HG03139 (cell line): ENCODE data around the gene CCDC27.
"Not testable (repeated sequence)": the region's sequence is repeated elsewhere in the genome, so short reads cannot be mapped to it uniquely, and the experiment has no call there.

Experiments used
- ATAC-seq: cut with Tn5 transposase; IDR thresholded peaks from one replicate; pipeline ENCODE4 v1.9.1; 2021; ENCODE audit not compliant: unreplicated experiment

Gene CCDC27

DNA sequence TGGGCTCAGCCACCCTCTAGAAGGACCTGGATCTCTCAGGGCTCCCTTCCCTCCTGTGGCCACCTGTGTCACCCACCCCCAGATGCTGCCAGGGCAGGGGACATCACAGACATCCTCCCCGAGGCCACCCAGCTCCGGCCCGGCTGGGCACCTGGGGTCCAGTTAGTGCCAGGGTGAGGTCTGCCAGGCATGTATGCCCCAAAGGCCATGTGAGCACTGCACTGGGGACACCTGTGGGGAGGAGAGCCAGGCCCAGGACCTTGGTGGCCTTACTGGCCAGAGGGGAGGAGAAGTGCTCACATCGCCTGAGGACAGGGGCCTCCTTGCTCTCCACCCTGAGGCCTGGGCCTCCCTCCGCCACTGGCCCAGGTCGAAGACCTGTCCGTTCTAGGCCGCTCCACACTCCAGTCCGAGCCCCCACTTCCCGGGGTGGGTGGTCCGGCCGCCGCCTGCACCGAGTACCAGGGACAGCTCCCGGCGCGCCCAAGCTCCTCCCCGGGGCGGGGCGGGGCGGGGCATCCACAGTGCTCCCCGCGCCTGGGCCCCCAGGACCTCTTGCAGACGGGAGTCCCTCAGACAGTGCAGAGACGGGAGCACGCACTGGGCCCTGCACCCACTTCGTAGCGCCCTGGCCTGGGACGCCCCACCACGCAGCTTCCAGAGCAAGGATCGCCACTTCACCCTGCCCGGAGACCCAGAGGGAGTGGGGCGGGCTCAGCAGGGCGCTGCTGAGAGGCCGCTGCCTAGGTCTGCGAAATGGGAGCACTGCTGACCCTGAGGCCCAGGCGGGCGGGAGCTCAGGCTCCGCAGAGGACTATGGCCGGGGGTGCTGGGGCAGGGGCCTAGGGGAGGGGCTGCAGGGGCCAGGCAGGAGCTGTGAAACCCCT, 34.3 kb upstream of the CCDC27 start:
- no peak for ATAC-seq

DNA sequence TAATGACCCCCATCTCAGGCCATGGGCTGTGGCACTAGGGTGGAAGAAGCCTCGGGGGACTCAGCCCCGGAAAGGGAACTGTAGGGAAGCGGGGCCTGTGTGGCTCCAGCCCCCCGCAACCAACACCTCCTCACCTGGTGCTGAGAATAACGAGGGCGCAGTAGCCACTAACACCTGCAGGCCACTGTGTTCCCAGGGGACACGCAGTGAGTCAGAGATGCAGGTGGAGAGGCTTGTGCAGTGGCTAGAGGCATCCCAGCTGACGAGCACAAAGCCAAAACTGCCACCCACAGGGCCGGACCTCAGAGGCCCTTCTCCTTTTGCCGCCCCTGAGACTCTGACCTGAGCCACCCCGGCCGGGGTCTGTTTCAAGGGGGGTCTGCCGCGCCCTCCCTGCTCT, 33.5 kb upstream of the CCDC27 start:
- no peak for ATAC-seq

DNA sequence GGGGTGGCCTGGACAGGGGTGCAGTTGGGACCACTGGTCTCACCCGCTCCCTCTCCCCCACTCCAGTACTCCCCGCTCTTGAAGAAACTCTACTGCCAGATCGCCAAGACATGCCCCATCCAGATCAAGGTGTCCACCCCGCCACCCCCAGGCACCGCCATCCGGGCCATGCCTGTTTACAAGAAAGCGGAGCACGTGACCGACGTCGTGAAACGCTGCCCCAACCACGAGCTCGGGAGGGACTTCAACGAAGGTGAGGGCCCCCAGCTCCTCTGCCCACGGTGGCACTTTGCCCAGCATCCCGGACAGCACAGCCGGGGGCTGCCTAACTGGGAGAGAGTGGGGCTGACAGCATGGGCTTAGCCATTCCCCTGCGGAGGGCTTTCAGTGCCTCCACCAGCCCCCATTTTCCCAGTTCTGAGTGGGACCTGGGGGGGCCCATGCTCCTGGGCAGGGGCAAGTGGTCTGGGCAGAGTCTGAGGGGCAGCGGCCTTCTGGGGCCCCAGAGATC, 30.2 kb upstream of the CCDC27 start:
- no peak for ATAC-seq

DNA sequence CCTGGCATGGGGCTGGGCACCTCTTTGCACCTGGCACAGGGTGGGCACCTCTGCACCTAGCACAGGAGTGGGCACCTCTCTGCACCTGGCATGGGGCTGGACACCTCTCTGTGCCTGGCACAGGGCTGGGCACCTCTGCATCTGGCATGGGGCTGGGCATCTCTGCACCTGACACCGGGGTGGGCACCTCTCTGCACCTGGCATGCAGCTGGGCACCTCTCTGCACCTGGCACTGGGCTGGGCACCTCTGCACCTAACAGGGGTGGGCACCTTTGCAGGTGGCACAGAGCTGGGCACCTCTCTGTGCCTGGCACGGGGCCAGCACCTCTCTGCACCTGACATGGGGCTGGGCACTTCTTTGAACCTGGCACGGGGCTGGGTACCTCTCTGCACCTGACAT, 29.4 kb upstream of the CCDC27 start:
- ATAC-seq = no peak

DNA sequence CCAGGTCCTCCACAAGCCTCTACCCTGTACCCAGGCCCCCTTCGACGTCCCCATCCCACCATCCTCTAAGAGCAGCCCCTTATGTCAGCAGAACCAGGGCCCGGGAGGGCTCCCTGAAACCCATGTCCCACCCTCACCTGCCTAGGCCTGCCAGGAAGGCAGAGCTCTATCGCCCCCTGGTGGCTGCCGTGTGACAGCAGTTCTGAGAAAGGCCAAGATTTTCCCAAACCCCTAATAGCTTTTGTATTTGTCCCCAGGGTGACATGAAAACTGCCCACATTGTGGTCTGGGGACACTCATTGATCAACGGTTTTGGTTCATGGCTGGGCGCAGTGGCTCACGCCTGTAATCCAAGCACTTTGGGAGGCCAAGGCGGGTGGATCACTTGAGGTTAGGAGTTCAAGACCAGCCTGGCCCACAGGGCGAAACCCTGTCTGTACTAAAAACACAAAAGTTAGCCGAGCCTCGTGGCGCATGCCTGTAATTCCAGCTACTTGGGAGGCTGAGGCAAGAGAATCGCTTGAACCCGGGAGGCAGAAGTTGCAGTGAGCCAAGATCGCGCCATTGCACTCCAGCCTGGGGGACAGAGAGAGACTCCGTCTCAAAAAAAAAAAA, 27.7 kb upstream of the CCDC27 start:
- ATAC-seq = not testable (repeated sequence)

DNA sequence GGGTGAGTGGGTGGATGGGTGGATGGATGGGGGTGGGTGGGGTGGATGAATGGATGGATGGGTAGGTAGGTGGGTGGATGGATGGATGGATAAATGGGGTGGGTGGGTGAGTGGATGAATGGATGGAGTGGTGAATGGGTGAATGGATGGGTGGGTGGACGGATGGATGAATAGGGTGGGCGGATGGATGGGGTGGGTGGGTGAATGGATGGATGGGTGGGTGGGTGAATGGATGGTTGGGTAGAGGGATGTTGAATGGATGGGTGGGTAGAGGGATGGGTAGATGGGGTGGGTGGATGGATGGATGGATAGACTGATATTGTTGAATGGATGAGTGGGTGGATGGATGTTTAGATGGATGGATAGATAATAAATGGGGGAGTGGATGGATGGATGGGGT, 26.9 kb upstream of the CCDC27 start:
- ATAC-seq = no peak

DNA sequence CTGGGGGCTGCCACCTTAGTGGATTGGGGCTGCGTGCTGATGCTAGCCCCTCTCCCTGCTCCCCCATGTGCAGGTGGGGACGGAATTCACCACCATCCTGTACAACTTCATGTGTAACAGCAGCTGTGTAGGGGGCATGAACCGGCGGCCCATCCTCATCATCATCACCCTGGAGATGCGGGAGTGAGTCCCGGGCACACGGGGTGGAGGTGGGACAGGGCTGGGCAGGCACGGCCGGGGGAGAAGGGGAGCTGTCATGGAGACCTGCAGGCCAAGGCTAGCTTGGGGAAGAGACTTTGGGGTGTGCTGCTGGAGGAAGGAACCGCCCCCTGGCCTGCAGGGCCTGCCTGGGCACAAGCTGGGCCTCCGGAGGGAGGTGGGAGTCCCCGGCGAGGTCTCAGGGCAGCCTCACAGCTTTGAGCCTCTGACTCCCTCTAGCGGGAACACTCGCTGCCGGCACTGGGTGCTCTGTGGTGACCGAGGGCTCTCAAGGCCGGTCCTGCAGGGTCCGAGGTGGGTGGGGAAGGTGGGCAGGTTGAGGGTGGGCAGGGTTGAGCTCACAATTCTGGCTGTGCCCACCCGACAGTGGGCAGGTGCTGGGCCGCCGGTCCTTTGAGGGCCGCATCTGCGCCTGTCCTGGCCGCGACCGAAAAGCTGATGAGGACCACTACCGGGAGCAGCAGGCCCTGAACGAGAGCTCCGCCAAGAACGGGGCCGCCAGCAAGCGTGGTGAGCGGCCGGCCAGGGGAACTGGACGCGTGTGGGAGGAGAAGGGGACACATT, 25.0 kb upstream of the CCDC27 start:
- ATAC-seq = no peak

DNA sequence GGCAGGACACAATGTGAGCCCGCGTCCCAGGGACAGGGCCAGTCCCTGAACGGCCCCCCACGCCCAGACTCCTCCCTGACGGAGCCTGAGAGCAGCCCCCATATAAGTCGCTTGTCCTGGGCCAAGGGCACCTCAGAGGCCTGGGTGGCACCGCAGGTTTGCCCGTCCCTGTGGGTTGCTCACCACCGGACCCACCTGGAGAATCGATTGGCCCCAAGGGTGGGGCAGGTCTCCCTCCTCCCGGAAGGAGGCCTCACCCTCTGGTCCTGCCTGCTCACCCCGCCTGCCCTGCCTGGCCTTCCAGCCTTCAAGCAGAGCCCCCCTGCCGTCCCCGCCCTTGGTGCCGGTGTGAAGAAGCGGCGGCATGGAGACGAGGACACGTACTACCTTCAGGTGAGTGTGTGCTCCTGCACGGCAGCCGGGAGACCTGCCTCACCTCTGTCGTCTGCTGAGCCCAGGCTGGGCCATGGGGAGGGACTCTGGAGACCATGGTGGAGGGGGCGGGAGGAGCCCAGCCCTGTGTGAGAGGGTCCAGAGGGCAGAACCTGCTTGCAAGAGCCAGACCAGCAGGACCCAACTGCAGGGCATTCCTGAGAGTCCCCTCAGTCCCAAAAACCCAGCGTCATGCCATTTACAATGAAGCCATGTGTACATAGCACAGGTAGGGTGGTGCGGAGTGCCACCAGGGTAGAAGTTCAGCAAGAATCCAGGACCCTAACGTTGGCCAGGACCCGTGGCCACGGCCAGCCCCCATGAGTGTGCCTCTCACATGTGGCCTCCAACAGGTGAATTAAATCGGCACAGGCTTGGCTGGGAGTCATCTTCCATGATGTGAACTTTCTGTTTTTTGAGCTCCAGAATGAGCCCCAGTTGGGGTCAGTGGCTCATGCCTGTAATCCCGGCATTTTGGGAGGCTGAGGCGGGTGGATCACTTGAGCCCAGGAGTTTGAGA, 24.1 kb upstream of the CCDC27 start:
- ATAC-seq = no peak

DNA sequence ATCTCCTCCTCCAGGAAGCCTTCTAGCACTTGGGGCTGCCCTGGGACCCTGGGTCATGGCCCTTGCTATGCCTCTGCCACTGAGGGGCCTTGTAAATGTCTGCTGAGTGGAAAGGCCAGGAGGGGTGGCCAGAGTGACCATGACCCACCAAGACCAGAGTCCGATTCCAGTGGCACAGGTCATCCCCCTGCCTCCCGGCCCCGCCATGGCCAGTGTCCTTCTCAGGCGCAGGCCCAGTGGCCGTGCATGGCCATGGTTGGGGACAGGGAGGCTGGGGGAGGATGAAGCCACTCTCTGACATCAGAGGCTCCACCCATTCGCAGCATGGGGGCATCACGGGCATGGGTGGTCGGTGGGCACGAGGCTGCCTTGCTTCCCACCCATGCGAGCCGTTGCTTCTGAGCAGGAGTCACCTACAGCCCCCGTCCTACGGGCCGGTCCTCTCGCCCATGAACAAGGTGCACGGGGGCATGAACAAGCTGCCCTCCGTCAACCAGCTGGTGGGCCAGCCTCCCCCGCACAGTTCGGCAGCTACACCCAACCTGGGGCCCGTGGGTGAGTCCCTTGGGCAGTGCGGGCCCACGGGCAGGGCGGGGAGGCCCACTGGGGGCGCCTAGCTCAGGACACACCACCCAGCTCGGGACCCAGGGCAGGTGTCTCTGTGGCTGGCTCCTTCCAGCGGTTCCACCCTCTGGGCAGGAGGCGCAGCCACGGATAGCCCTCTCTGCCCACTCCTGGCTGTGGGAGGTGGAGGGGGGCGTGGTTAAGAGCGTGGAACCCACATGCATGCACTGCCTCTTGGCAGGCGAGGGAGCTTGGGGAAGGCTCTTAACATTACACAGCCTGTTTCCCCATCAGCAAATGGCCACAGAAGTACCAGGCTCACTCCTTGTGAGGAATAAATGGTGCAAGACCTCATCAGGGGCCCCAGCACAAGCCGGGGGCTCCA, 22.4 kb upstream of the CCDC27 start:
- no peak for ATAC-seq

DNA sequence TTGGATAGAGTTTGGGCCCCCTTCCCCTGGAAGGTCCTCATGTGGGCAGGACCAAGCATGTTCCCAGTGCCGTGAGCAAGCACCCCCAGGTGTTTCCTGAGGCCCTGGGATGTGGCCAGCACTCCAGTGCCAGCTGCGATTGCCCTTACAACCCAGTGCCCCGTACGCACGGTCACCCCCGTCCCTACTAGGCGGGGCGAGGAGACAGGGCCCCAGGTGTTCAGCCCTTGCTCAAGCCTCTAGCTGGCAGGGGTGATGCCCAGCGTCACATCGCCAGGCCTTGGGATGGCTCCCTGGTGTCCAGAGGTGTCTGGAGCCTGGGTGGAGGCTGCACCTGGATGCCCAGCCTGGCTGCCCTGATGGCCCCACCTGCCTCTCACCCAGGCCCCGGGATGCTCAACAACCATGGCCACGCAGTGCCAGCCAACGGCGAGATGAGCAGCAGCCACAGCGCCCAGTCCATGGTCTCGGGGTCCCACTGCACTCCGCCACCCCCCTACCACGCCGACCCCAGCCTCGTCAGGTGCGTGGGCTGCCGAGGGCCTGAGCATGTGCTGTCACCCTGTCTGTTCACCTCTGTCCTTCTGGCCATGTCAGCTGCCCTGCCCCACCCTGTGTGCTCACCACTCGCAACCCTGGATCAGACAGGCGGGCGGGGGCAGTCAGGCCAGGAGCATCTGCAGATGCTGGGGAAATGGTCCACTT, 21.6 kb upstream of the CCDC27 start:
- ATAC-seq = no peak

DNA sequence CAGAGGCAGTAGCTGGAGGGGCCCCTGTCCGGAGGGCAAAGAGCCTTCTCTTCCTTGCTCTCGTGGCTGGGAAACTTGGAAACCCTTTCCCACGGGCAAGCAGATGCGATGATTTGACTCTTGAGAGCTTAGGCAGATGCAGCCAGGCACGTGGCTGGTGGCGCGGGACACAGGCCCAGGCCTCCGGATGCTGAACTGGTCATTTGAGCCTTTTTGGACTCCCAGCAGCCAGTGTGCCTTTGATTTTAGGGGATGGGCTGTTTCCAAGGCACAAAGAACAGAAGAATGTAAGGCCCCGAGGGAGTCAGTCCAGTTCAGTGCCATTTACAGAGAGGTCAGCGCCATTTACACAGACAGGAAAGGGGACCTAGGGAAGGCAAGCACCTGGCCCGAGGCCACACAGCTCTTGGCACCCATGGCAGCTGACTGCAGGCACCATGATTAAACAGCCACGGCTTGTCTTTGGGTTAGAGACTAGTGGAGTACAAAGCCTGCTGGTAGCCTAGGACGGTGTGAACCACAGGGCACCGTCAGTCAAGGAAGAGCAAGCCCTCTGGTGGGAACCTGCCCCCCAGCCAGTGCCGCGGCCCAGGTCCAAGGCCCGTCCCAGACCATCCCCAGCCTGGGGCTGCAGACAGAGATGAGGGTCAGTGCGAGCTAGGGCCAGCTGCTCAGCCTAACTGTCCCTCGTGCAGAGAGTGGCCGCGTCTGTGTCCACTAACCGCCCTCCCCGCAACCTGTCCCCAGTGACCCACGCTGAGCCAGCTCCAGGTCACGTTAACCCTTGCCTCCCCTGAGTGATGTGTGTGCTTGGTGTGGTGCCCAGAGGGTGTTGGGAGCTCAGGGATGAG, 20.4 kb upstream of the CCDC27 start:
- no peak for ATAC-seq

DNA sequence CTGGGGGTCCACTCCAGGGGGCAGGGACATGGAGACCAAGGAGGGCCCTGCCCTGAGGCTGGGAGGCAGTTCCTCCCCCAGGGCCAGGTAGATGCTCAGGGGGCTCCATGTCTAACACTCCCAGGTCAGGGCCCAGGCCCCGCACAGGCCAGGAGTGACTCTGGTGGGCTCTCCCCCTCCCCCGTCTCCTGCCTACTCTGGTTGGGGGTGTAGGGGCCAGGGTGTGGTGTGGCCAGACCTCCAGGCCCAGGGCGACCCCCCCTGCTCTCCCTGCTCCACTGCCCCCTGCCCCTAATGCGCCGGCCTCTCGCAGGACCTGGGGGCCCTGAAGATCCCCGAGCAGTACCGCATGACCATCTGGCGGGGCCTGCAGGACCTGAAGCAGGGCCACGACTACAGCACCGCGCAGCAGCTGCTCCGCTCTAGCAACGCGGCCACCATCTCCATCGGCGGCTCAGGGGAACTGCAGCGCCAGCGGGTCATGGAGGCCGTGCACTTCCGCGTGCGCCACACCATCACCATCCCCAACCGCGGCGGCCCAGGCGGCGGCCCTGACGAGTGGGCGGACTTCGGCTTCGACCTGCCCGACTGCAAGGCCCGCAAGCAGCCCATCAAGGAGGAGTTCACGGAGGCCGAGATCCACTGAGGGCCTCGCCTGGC, 19.7 kb upstream of the CCDC27 start:
- ATAC-seq = no peak

DNA sequence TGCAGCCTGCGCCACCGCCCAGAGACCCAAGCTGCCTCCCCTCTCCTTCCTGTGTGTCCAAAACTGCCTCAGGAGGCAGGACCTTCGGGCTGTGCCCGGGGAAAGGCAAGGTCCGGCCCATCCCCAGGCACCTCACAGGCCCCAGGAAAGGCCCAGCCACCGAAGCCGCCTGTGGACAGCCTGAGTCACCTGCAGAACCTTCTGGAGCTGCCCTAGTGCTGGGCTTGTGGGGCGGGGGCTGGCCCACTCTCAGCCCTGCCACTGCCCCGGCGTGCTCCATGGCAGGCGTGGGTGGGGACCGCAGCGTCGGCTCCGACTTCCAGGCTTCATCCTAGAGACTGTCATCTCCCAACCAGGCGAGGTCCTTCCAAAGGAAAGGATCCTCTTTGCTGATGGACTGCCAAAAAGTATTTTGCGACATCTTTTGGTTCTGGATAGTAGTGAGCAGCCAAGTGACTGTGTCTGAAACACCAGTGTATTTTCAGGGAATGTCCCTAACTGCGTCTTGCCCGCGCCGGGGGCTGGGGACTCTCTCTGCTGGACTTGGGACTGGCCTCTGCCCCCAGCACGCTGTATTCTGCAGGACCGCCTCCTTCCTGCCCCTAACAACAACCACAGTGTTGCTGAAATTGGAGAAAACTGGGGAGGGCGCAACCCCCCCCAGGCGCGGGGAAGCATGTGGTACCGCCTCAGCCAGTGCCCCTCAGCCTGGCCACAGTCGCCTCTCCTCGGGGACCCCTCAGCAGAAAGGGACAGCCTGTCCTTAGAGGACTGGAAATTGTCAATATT, 19.0 kb upstream of the CCDC27 start:
- no peak for ATAC-seq

DNA sequence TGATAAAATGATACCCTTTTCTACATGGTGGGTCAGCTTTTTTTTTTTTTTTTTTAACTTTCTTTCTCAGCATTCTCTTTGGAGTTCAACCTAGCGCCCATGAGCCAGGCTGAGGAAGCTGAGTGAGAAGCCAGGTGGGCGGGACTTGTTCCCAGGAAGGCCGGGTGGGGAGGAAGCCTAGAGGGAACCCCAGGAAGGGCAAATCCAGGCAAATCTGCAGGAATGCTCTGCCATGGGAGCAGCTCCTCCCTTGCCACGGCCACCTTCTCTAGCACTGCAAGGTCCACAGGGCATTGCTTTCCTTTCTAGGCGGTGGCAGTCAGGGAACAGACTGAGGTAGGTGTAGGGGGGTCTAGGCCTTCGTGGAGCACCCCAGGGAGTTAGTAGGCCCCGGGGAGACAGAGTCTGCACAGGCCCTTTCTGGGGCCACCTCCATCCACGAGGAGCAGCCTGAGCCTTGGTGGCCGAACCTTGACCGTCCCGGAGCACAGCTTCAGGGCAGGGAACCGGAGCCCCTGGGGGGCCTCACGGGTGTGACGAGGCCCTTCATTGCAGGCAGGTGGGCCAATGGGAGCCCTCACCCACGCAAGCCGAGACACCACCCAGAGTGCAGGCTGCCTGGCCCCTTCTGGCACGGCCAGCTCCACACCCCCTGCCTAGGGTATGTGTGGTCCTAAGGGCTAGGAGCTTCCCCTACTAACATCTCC, 18.2 kb upstream of the CCDC27 start:
- no peak for ATAC-seq

DNA sequence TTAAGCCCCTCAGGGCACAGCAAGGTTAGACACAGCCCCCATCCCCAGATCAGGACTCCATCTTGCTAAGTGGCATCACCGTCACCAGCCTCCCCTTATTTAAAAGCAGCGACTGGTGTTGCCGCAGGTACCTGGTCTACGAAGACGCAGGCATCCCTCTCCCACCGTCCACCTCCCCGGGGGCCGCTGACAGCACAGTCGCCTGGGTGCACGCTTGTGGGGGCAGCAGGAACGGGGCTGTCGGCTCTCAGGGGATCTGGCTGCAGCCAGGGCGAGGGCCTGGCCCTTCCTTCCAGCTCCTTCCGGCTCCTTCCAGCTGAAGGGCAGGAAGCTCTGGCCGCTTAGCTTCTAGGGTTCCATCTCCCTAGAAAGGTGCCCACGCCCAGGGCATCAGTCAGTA, 17.6 kb upstream of the CCDC27 start:
- ATAC-seq = no peak
